ENCODE measurements around the gene CPT1A.

CPT1A gene

DNA sequence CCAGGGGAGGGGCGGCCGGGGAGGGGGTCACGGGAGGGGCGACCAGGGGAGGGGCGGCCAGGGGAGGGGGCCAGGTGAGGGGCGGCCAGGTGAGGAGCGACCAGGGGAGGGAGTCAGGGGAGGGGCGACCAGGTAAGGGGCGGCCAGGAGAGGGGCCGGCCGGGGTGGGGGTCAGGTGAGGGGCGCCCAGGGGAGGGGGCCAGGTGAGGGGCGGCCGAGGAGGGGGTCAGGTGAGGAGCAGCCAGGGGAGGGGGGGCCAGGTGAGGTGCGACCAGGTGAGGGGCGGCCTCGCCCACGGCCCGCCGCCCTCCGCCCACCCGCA, 90.8 kb downstream of the CPT1A start:
- FAIRE-seq: no peak

DNA sequence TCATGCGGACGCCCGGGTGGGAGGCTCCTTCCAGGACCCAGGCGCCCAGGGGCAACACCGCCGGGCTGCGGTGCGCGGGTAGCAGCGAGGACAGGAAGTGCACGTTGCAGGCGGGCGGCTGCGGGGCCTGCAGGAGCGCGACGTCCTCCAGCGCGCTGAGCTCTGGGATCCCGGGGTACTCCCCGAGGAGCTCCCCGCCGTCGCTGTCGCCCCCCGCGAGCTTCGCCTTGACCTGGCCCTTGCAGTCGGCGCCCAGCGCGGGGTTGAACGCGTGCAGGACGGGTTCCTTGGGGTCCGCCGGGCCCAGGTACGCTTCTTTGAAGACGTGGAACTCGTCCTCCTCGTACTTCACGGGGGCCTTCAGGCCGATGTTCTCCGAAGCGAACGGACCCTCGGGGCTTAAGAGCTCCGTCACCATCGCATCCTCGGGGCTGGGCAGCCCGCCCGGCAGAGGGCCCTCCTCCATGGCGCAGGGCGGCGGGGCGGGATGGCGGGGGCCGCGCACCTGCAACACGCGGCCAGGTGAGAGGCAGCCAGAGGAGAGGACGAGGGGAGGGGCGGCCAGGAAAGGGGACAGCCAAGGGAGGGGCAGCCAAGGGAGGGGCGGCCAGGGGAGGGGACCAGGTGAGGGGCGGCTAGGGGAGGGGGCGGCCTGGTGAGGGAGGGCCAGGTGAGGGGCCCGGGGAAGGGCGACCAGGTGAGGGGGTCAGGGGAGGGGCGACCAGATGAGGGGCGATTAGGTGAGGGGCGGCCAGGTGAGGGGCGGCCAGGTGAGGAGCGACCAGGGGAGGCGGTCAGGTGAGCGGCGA, 91.3 kb downstream of the CPT1A start:
- no peak for FAIRE-seq

DNA sequence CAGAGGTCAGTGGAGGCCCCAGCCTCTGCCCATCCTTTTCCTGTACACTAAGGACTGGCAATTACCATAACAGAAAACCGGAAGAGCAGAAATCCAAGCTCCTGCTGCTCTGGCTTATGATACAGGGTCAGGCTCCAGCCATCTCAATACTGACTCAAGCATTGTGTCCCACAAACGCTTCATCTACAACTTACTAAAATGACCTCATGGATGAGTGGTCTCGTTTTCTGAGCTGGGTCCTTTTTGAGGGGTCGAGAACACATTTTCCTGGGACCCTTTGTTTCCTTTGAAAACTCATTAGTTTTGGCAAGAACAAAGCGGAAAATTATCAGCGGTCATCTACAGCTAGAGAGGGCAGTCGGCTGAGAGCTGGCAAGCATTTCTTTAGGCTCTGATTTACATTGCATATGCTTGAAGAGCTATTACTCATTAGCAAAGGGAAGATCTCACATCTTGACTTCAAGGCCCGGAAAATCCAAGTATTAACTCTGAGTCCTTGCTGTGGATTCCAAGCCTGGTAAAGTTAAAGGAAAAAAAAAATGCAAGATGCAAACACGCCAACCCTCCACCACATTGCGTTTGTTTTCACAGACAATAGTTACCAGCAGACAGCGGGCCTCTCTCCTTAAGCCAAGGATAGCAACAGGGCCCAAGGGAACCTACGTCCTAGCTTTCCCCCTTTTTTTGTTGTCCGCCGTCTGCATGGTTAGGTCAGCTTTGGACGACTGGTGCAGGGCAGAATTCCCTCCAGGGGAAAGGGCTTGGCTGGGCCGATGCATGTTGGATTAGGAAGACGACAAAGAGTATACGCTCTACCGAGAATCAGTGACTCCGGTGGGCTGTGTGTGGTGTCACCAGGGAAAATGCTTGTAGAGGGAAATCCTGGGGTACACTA, 92.2 kb downstream of the CPT1A start:
- FAIRE-seq: no peak

DNA sequence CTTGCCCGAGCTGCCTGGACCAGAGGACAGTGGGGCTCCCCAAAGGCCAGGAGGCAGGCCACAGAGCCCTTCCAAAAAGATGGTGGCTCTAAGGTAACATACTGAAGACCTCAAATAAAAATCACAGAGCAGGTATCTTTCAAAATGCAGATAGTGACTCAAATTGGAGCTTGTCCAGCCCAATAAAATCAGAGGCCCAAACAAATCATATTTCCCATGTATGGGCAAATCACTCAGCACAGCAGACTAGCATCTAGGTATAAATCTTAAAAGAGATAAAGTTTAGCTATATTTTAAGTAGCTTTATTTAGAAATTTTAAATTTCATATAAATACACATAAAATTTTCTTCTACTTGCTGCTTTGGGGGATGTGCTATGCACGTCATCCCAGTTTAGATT, 93.7 kb downstream of the CPT1A start:
- no peak for FAIRE-seq

DNA sequence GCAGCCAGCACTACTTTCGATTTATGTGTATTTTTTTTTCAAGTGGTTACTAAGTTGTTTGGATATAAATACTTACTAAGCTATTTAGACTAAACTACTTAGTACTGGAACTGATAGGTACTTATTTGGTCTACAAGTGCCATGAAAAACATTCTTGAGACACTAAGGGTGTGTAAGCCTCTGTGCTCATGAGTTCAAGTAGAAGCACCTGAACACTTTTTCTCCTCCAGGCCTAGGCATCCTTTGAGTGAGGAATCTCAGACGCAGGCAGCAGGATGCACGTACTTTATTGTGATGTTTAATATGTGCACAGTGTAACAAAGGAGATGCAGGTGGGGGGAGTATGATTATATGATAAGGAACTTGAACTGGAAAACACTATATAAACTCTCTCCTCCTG, 98.2 kb downstream of the CPT1A start:
- no peak for FAIRE-seq

DNA sequence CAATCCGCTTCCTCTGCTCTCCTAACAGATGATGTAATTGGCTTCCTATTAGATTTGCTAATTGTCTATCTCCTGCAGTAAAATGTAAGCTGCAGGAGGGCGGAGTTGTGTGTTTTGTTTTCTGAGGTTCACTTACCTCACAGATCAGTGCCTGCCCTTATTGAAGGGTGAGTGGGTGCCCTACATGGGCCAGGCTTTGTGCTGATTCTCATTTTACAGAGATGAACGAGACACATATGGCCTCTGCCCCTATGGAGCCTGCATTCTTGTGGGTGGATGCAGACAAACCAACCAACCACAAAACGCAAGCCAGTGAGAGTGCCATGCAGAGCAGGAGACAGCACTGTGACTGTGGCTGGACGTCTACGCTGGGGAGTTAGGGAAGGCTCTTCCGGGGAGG, 100.3 kb downstream of the CPT1A start:
- FAIRE-seq: no peak

DNA sequence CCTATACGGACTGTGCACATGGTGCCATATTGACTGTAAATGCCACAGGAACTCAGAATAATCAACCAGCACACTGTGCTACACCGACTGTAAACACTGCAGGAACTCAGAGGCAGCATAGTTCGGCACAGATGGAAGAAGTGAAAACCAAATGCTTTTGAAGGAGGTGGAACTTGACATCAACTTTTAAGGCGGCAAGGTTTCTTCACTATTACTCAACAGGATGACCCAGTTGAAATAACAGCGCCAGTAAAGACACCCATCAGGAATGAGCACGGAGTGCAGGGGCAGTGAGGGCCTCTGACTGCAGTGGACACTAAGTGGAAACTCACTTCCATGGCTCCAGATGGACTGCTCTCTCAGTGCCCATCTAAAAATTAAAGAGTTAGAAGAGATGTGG, 106.1 kb downstream of the CPT1A start:
- no peak for FAIRE-seq

DNA sequence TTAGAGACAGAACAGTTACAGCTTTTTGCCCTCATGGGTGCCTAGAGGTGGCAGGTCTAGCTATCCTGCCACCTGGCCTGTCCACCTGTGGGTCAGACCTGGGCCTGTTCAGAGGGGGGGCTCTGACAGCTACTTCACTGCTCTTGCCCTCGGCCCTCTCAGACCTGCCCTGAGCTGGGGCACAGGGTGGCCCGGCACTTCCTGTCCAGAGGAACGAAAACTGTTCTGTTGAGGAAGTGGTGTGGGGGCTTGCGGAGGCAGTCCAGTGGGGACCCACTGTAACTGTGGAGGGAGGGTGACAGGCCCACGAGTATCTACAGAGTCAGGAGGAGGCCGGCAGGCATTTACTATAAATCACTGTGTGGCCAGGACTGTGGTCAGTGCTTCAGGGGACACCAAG, 106.6 kb downstream of the CPT1A start:
- no peak for FAIRE-seq

DNA sequence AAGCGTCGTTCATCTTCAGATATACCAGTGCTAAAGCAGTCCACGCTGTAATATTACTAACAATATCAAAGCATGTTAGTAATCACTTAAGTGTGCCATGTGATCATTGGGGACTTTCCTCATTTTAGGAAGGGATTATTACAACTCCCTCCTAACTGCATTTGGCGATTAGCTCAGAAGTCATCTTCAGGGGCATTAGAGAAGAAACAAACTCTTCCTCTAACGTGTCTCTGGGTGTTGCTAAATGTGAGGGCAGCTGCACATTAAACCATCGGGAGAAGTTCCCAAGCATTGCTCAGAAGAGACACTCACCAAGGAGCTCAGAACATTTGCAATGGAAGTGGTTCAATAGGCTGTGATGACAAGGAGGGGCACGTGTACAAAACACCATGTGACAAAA, 107.6 kb downstream of the CPT1A start:
- FAIRE-seq: no peak

DNA sequence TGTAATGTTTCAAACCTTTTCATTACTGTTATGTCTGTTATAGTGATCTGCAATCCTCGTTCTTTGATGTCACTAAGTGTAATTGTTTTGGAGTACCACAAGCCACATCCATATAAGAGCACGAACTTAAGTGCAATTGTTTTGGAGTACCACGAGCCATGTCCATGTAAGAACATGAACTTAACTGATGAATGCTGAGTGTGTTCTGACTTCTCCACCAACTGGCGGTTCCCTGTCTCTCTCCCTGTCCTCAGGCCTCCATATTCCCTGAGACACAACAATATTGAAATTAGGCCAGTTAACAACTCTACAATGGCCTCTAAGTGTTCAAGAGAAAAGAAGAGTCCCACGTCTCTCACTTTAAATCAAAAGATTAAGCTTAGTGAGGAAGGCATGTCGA, 113.9 kb downstream of the CPT1A start:
- no peak for FAIRE-seq

DNA sequence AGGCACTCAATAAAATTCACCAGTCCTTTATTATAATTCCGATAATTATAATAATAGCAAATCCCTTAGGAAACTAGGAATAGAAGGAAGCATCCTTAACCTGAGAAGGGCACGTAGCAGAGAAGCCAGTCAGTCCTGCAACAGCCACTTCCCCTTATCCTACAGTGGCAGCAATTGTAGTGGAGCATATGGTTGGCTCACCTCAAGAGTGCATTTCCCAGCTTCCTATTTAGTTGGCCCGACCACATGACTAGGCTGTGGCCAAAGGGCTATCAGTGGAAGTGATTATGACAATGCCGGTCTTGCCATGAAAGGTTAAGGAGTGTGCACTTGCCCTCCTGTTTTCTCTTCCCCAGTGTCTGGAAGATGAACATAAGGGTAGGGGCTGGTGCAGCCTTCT, 117.4 kb downstream of the CPT1A start:
- no peak for FAIRE-seq

DNA sequence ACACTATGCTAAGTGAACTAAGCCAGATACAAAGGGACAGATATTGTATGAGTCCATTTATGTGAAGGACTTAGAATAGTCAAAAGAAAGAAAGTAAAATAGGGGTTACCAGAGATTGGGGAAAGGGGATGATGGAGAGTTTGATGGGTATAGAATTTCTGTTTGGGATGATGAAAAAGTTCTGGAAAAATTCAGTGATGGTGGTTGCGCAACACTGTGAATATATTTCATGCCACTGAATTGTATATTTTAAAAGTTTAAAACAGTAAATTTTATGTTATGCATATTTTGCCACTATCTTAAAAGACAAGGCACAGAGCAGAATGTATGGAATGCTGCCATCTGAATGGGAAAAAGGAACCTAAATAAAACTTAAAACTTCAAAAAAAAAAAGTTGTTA, 119.6 kb downstream of the CPT1A start:
- FAIRE-seq: no peak

DNA sequence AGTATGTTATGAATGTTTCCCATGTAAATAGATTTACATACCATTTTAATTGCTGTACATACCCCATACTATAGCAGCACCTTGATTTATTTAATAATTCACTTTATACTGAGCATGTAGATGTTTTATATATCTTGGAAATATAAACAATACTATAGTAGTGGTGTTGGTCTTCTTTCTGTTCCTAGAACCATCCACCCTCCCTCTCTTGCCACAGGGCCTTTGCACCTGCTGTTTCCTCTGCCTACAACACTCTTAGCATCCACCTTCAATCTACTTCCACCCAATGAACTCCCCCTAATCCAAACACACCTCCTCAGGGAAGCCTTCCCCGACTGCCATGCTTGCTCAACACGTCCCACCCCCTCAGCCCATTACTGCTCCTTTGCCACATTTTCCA, 120.6 kb downstream of the CPT1A start:
- no peak for FAIRE-seq

DNA sequence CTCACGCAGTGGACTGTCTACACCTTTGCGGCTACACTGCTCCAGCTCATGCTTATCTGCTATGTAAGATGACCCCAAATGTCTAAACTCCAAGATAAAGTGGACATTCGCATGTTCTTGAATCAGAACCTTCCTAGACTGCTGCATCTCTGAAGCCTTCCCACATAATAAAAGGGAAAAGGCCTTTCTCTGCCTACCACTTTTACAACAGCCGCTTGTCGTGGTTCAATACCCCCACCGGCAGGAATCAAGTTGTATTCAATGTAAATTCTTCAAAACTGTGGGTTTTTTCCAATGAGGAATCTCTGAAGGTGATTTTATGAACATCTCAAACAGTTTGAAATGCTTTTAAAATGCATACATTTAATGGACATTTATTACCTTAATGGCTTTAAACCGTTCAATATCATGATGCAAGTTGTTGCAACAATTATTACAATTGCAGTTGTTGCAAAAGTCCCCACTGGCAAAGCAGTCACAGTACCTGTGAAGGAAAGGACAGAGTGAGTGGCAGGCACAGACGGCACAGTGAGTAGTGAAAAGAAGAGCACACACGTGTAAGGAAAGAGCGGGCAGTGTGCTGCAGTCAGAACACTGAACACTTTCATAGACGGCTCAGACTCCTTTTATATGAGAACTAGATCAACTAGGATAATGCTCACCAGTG, 126.1 kb downstream of the CPT1A start:
- no peak for FAIRE-seq

DNA sequence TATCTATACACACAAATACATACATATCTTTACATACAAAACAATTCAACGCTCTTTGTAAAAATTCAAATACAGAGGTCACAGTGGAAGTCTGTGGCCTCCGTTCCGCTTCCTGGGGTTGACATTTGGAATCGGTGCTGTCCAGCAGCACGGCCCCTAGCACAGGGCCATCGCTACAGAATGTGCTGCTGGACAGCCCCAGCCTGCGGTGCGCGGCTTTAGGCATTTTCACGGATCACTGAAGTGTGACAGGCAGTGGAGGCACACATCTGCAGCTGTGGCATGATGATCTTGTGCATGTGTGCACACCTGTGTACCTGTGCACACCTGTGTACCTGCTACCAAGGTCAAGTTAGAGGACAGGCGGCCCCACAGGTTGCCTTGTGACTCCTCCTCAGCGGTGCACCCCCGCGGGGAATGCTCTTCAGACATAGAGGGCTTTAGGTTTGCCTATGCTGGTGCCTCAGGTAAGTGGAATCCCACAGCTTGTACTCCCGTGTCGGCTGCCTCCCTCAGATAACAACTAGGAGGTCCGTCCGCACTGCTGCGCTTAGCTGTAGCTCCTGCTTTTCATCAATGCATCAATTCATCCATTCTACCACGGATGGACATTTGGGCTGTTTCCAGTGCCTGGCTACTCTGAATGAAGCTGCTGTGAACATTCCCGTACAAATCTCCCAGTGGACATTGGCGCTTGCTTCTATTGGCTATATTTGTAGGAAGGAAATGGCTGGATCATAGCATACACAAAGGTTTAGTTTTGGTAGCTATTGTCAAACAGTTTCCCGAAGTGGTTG, 127.5 kb downstream of the CPT1A start:
- no peak for FAIRE-seq

DNA sequence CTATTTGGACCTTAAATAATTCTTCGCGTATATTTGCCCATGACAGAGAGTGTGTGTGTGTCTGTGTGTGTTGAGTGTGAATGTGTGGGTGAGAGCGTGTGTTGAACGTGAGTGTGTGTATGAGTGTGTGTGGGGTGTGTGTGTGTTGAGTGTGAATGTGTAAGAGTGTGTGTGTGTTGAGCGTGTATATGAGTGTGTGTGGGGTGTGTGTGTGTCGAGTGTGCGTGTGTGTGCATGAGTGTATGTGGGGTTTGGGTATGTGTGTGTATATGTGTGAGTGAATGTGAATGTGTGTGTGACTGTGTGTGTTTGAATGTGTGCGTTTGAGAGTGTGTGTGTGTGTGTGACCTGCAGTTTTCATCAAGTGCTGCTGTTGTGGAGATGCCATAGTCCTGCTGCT, 130.6 kb downstream of the CPT1A start:
- no peak for FAIRE-seq

DNA sequence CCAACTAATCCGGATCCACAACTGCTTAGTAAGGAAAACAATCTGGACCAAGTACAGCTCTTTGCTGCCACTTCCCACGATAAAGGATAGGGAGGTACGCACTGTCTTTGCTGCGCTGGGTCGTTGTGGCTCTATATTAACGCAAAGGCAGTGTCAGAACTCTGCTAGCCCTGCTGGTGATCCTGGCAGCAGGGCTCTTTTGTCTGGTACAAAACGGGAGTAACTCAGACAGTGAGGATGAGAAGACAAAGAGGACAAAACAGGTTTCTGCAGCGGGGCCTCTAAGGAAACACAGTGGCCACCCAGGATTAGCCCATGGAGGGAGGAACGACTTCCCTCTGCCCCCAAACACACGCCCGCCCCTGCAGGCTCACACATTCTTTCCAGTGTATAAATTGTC, 131.3 kb downstream of the CPT1A start:
- FAIRE-seq: no peak

DNA sequence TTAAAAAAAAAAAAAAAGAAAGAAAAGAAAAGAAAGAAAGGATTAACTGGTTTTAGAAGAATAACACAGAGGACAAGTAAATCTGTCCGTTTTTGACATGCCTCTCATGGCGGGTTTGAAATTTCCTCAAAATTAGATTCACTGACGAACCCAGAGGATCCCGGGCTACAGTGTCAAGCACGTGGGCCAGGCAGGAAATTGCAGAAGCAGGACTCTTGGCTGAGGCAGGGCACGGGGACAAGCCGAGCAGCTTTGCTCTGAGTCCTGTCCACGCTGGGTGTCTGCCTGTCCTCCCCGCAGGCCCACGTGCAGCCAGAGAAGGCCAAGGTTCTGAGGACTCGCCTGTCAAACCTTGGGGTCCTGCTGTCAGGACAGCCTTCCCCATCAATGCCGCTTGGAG, 132.7 kb downstream of the CPT1A start:
- FAIRE-seq: no peak

DNA sequence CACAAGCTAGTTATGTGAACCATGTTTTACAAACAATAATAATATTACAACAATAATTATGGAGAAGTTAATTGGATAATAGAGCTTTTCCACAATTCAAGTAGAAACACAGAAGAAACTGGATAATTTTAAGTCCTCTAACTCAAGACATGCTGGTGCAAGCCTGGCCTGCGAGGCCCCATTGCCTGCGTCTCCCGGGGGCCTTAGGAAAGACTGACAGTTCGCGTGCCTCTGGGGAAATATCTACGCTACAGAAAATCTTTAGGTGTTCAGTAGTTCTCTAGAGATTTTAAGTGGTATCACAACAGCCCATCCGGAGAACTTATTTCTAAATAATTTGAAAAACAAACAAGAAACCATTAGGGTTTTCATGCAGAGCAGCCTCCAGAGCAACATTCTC, 134.2 kb downstream of the CPT1A start:
- no peak for FAIRE-seq

DNA sequence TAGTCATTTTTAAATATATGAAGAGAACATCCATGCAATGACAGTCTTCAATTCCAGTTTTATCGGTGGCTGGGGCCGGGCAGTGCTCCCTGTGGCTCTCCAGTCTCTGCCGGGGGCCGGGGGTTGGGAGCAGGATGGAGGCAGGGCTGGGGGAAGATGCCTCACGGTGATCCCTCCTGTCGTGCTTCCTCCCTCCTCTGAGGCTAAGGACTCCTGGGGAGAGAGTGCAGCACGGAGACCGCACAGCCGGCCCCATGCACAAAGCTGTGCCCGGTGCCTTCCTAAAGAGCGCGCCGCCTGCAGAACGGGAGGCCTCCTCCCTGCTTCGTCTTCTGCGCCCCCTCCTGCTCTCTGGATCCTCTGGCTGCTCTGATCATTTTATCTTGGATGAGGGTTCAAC, 136.8 kb downstream of the CPT1A start:
- no peak for FAIRE-seq
